Natural killer cell treated with Interleukin-12 subunit alpha and Interleukin-12 subunit beta and Interleukin-15 and Interleukin-18, amount 100 ng/mL, for 72 hours (primary cell): ENCODE measurements around the gene P2RY8. TPM values are rescaled to one million over a fixed set of nuclear protein-coding genes. Genes with fewer than 3 reads are reported as not detected.
"Not testable (repeated sequence)": the region's sequence is repeated elsewhere in the genome, so short reads cannot be mapped to it uniquely, and the experiment has no call there.

Experiments used
- ATAC-seq, 2 donors: fragments of 150-1000 bp; cut with Tn5 transposase in 1 of 2; sonication (Bioruptor Pico), chemical (Tn5 transposase) in 1 of 2; 2 replicates each; pipeline ENCODE4 v1.10.0; 2021
- DNase-seq: peaks from one replicate; pipeline ENCODE4 v3.0.0; 2022; ENCODE audit warnings: low spot score
- H3K27ac Mint-ChIP-seq, 2 donors: 1 replicate in 1 of 2; 2 replicates in 1 of 2; pipeline ENCODE4 v1.8.0; 2022; ENCODE audit warnings: mixed read lengths in 2 of 2, mild to moderate bottlenecking in 1 of 2, moderate library complexity in 1 of 2
- H3K27me3 Mint-ChIP-seq, 2 donors: 1 replicate in 1 of 2; 2 replicates in 1 of 2; pipeline ENCODE4 v1.8.0; 2022; ENCODE audit warnings: mixed read lengths in 2 of 2
- H3K36me3 Mint-ChIP-seq: one replicate; pipeline ENCODE4 v1.8.0; 2022; ENCODE audit warnings: mixed read lengths
- H3K4me1 Mint-ChIP-seq, 2 donors: 1 replicate in 1 of 2; 2 replicates in 1 of 2; pipeline ENCODE4 v1.8.0; 2022; ENCODE audit warnings: low read depth in 2 of 2, mixed read lengths in 2 of 2, mild to moderate bottlenecking in 1 of 2
- H3K4me3 Mint-ChIP-seq: one replicate; pipeline ENCODE4 v1.8.0; 2022; ENCODE audit warnings: mixed read lengths
- H3K9me3 Mint-ChIP-seq: 2 replicates; pipeline ENCODE4 v1.8.0; 2022; ENCODE audit warnings: mixed read lengths
- total RNA-seq, 2 donors: library from RNA; stranded (reverse); gene quantifications; one replicate each; pipeline ENCODE4 v1.2.3, GENCODE V29; 2022

Gene P2RY8
- total RNA-seq, 2 donors from 2014 or later = 19.5 to 59.1 TPM

GRCh38 chrX:1443496-1444075 lies 93.4 kb downstream of the P2RY8 start:
- no peak overlapping the region for H3K4me3 Mint-ChIP-seq
- H3K4me1 Mint-ChIP-seq = peaks cover 35 to 42% of the 10 kb centered on the region in 2 donors
- peaks cover 38% of the 10 kb centered on the region for H3K36me3 Mint-ChIP-seq
- H3K27me3 Mint-ChIP-seq = no peaks in the 10 kb centered on the region
- DNase-seq = no peak
- H3K9me3 Mint-ChIP-seq = peaks cover 24% of the 10 kb centered on the region
- ATAC-seq = no peak
- no peak overlapping the region for H3K27ac Mint-ChIP-seq

GRCh38 chrX:1442724-1443367 lies 94.1 kb downstream of the P2RY8 start:
- Mint-ChIP-seq H3K36me3 (peaks cover 31% of the 10 kb centered on the region), H3K27ac (no peak overlapping the region), H3K4me1 (peaks cover 27 to 35% of the 10 kb centered on the region in 2 donors), H3K4me3 (no peak overlapping the region), H3K9me3 (peaks cover 18% of the 10 kb centered on the region), H3K27me3 (no peaks in the 10 kb centered on the region)
- DNase-seq = no peak
- no peak for ATAC-seq

DNA sequence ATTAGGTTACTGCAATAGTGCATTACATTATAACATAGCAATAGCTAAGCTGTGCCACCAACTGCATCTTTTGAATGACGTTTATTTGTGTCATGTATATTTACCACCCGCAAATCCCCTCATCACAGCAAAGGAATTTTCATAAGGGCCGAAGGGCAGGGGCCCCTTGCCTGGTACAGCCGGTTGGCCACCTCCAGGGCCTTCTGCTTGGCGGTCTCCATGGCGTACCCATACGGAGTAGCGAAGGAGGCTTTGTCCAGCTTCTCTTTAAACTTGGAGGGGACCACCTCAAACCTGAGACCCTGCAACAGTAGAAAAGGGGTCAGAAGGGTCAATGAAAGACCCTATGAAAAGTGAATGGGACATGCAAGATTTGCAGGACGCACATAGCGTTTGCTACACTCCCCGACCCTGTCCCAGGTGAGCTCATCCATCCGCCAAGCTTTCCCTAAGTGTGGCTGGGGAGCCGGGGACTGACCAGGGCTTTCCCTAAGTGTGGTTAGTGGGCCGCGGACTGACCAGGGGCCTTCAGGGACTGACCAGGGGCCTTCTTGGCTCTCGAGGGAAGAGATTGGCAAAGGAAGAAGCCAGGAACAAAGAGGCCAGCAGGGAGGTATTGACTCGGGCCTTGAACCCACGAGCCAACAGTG lies 94.8 kb downstream of the P2RY8 start:
- Mint-ChIP-seq H3K4me3 (no peak overlapping the region), H3K27me3 (no peaks in the 10 kb centered on the region), H3K4me1 (peaks cover 20 to 28% of the 10 kb centered on the region in 2 donors), H3K36me3 (peaks cover 30% of the 10 kb centered on the region), H3K9me3 (peaks cover 11% of the 10 kb centered on the region), H3K27ac (no peak overlapping the region)
- ATAC-seq (no peak), DNase-seq (no peak)

DNA sequence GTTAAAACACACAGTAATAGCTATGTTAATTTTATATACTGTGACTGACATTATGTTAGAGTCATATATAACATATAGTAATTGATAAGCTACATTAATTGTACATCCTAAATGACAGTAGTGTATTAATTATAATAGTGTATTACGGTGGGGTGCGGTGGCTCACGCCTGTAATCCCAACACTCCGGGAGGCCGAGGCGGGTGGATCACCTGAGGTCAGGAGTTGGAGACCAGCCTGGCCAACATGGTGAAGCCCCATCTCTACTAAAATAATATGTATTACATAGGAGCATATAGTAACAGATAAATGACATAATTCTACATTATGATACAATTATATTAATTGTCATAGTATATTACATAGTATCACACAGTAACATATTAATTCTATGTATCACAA lies 96.5 kb downstream of the P2RY8 start:
- DNase-seq = no peak
- Mint-ChIP-seq H3K4me1 (peaks cover 9 to 19% of the 10 kb centered on the region in 2 donors), H3K9me3 (peaks cover 9% of the 10 kb centered on the region), H3K27me3 (no peaks in the 10 kb centered on the region), H3K4me3 (no peak overlapping the region), H3K27ac (no peak overlapping the region), H3K36me3 (peaks cover 30% of the 10 kb centered on the region)
- no peak for ATAC-seq

DNA sequence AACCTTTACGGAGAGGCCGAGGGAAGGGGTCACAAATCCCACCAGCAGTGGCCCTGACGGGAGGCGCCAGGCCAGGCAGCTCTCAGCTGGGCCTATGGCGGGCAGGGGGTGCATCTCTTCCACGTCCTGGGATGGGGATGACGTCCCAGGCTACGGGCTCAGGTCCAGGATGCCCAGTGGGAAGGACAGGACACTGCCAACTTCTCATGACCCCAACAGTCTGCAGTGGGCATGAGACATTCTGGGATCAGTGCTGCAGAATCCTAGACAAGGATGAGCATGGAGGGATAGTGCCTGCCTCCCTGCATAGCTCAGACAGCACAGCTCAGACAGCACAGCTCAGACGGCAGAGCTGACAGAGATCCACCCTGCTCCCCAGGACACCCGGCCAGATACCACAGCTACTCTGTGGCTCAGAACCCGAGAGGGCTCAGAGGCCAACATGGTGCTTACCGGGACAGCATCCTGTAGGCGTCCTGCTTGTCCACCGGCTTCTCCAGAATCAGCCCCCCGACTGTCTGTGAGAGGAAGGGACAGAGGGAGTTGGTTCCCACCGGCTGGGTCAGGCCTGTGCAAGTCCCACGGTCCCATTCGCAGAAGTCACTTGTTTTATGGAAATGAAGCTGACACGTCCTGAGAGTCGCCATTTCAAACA lies 101.6 kb downstream of the P2RY8 start:
- DNase-seq (no peak), ATAC-seq (peak in 1 of 2 donors; percentile 10)
- H3K27me3 Mint-ChIP-seq = no peaks in the 10 kb centered on the region
- H3K4me3 Mint-ChIP-seq = no peak overlapping the region
- H3K9me3 Mint-ChIP-seq = no peaks in the 10 kb centered on the region
- H3K4me1 Mint-ChIP-seq = peaks cover 0 to 3% of the 10 kb centered on the region in 2 donors
- no peak overlapping the region for H3K27ac Mint-ChIP-seq
- peaks cover 12% of the 10 kb centered on the region for H3K36me3 Mint-ChIP-seq

DNA sequence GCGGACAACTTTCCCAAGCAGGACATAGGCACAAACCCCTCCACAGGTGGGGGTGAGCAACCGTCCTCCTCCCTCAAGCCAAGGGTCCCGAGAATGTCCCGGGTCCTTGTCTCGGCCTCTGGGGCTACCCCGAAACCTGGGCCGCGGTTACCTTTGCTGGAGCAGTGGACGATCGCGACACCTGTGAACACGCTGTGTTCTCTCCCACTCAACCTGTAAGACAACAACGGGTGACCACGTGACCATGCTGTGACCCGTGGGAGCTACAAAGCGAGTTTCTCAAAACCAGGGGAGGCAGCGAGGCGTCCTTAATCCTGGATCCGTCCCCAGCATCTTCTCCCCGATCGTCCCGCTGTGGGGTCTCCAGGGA lies 102.1 kb downstream of the P2RY8 start:
- peaks cover 12% of the 10 kb centered on the region for H3K36me3 Mint-ChIP-seq
- ATAC-seq = no peak
- no peaks in the 10 kb centered on the region for H3K9me3 Mint-ChIP-seq
- no peak overlapping the region for H3K27ac Mint-ChIP-seq
- no peak for DNase-seq
- no peaks in the 10 kb centered on the region for H3K27me3 Mint-ChIP-seq
- no peak overlapping the region for H3K4me3 Mint-ChIP-seq
- peaks cover 0 to 3% of the 10 kb centered on the region in 2 donors for H3K4me1 Mint-ChIP-seq

GRCh38 chrX:1433646-1434357 lies 103.2 kb downstream of the P2RY8 start:
- Mint-ChIP-seq H3K36me3 (peaks cover 12% of the 10 kb centered on the region), H3K9me3 (no peaks in the 10 kb centered on the region)

GRCh38 chrX:1430451-1430850 lies 106.5 kb downstream of the P2RY8 start:
- Mint-ChIP-seq H3K27me3 (no peaks in the 10 kb centered on the region), H3K4me3 (no peak overlapping the region), H3K4me1 (no peaks in the 10 kb centered on the region), H3K9me3 (no peaks in the 10 kb centered on the region), H3K36me3 (peaks cover 13% of the 10 kb centered on the region), H3K27ac (no peak overlapping the region)
- DNase-seq = no peak
- ATAC-seq = peak; percentile 73 to 87

More at GRCh38 chrX:1433646-1434357, 103.2 kb downstream of the P2RY8 start:
- H3K27me3 Mint-ChIP-seq = no peaks in the 10 kb centered on the region
- H3K4me3 Mint-ChIP-seq = no peak overlapping the region
- ATAC-seq (no peak), DNase-seq (no peak)
- peaks cover 0 to 3% of the 10 kb centered on the region in 2 donors for H3K4me1 Mint-ChIP-seq
- H3K27ac Mint-ChIP-seq = no peak overlapping the region

- peaks cover 8 to 14% of the 10 kb centered on the region in 2 donors for H3K4me1 Mint-ChIP-seq
- H3K36me3 Mint-ChIP-seq = peaks cover 36% of the 10 kb centered on the region
- ATAC-seq = no peak
- no peak overlapping the region for H3K4me3 Mint-ChIP-seq
- no peak overlapping the region for H3K27ac Mint-ChIP-seq
- DNase-seq = no peak
- no peaks in the 10 kb centered on the region for H3K27me3 Mint-ChIP-seq
- H3K9me3 Mint-ChIP-seq = peaks cover 18% of the 10 kb centered on the region
Observed at GRCh38 chrX:1427756-1428155, 109.2 kb downstream of the P2RY8 start.

DNA sequence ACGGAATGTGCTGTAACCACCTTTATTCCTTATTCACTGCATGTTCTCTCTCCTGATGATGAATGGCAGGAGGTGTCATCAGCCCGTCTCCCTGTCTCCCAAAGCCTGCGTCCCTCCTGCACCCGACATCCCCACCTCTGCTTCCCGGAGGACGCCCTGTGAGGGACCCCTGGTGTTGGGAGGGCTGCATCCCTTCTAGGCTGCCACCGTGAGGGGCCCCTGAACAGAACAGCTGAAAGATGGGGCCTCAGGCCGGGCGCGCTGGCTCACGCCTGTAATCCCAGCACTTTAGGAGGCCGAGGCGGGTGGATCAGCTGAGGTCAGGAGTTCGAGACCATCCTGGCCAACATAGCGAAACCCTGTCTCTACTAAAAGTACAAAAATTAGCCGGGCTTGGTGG lies 110.7 kb downstream of the P2RY8 start:
- DNase-seq, H3K4me3 Mint-ChIP-seq: not testable (repeated sequence)
- peaks cover 18% of the 10 kb centered on the region for H3K9me3 Mint-ChIP-seq

GRCh38 chrX:1425381-1425780 lies 111.6 kb downstream of the P2RY8 start:
- DNase-seq (no peak), ATAC-seq (no peak)
- H3K9me3 Mint-ChIP-seq = peaks cover 18% of the 10 kb centered on the region
- H3K4me1 Mint-ChIP-seq = peaks cover 8 to 14% of the 10 kb centered on the region in 2 donors
- H3K27ac Mint-ChIP-seq = no peak overlapping the region
- H3K36me3 Mint-ChIP-seq = peaks cover 44% of the 10 kb centered on the region
- no peak overlapping the region for H3K4me3 Mint-ChIP-seq
- no peaks in the 10 kb centered on the region for H3K27me3 Mint-ChIP-seq

More for the DNA sequence above, 110.7 kb downstream of the P2RY8 start:
- not testable (repeated sequence) for H3K27ac Mint-ChIP-seq, H3K27me3 Mint-ChIP-seq, ATAC-seq
- H3K4me1 Mint-ChIP-seq = peaks cover 8 to 14% of the 10 kb centered on the region in 2 donors
- peaks cover 43% of the 10 kb centered on the region for H3K36me3 Mint-ChIP-seq

DNA sequence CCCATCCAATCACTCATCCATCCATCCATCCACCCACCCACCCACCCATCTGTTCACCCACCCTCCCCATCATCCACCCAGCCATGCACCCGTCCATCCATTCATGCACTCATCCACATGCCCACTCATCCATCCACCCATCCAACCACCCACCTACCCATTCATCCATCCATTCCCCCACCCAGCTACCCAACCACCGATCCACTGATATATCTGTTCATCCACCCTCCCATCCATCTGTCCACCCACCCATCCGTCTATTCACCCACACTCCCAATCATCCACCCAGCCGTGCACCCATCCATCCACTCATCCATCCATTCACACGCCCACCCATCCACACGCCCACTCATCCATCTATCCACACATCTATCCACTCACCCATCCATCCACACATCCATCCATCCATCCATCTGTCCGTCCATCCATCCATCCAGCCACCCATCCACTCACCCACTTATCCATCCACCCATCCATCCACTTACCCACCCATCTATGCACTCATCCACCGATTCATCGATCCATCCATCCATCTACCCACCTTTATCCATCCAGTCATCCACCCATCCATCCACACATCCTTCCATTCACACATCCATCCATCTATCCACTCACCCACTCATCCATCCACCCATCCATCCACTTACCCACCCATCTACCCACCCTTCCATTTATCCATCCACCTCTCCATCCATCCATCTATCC lies 112.7 kb downstream of the P2RY8 start:
- Mint-ChIP-seq H3K4me3 (no peak overlapping the region), H3K9me3 (peaks cover 18% of the 10 kb centered on the region), H3K27me3 (no peaks in the 10 kb centered on the region), H3K27ac (no peak overlapping the region), H3K36me3 (peaks cover 53% of the 10 kb centered on the region), H3K4me1 (peaks cover 15 to 21% of the 10 kb centered on the region in 2 donors)
- no peak for DNase-seq
- no peak for ATAC-seq

GRCh38 chrX:1423215-1423614 lies 113.8 kb downstream of the P2RY8 start:
- Mint-ChIP-seq H3K36me3 (peaks cover 53% of the 10 kb centered on the region), H3K4me3 (no peak overlapping the region), H3K9me3 (peaks cover 18% of the 10 kb centered on the region), H3K27me3 (no peaks in the 10 kb centered on the region), H3K4me1 (peaks cover 15 to 21% of the 10 kb centered on the region in 2 donors), H3K27ac (no peak overlapping the region)
- DNase-seq (no peak), ATAC-seq (no peak)
